Natural killer cell (primary cell): ENCODE results near the gene TBXT. TPM values are rescaled to one million over a fixed set of nuclear protein-coding genes. Genes with fewer than 3 reads are reported as not detected.

Experiments used
- ATAC-seq, 3 donors: fragments of 150-1000 bp in 2 of 3; fragments of 200-7000 bp in 1 of 3; cut with Tn5 transposase; 1 replicate in 1 of 3; 2 replicates in 2 of 3; pipeline ENCODE4 v1.10.0; 2021; ENCODE audit warnings: mild to moderate bottlenecking in 2 of 3, moderate library complexity in 2 of 3
- DNase-seq, 2 donors: peaks; one replicate each; pipeline versions ENCODE4 v3.0.0 to v3.0.0-alpha.2; 2013 to 2021; ENCODE audit warnings: mixed read lengths in 1 of 2
- H3K27ac ChIP-seq: one replicate; pipeline ENCODE4 v1.5.1; 2013; ENCODE audit warnings: mild to moderate bottlenecking, low read length
- H3K27me3 ChIP-seq: one replicate; pipeline ENCODE4 v1.6.1; 2013; ENCODE audit warnings: low read length; ENCODE audit not compliant: control insufficient read depth, insufficient read depth
- H3K36me3 ChIP-seq: one replicate; pipeline ENCODE4 v1.6.1; 2013; ENCODE audit warnings: low read length; ENCODE audit not compliant: control insufficient read depth, insufficient read depth
- H3K4me1 ChIP-seq: one replicate; pipeline ENCODE4 v1.6.1; 2013; ENCODE audit warnings: low read length; ENCODE audit not compliant: control insufficient read depth, insufficient read depth
- H3K4me3 ChIP-seq: one replicate; pipeline ENCODE4 v1.5.1; 2013; ENCODE audit warnings: low read length
- H3K9me3 ChIP-seq: one replicate; pipeline ENCODE4 v1.6.1; 2013; ENCODE audit warnings: low read length; ENCODE audit not compliant: control insufficient read depth, insufficient read depth
- H3K27ac Mint-ChIP-seq, 2 donors: one replicate each; pipeline ENCODE4 v1.8.0; 2022; ENCODE audit warnings: mild to moderate bottlenecking in 2 of 2, mixed read lengths in 2 of 2, moderate library complexity in 1 of 2
- H3K27me3 Mint-ChIP-seq, 2 donors: one replicate each; pipeline ENCODE4 v1.8.0; 2022; ENCODE audit warnings: low read depth in 2 of 2, mixed read lengths in 2 of 2
- H3K36me3 Mint-ChIP-seq: one replicate; pipeline ENCODE4 v1.8.0; 2022; ENCODE audit warnings: mixed read lengths
- H3K4me1 Mint-ChIP-seq, 2 donors: one replicate each; pipeline ENCODE4 v1.8.0; 2022; ENCODE audit warnings: mixed read lengths in 2 of 2
- H3K4me3 Mint-ChIP-seq: one replicate; pipeline ENCODE4 v1.8.0; 2022; ENCODE audit warnings: mild to moderate bottlenecking, moderate library complexity, mixed read lengths
- H3K9me3 Mint-ChIP-seq, 2 donors: one replicate each; pipeline ENCODE4 v1.8.0; 2022; ENCODE audit warnings: mixed read lengths in 2 of 2
- WGBS: methylation state at CpG from one replicate; pipeline ENCODE4 v1.1.7; 2013; ENCODE audit warnings: missing lambda C conversion rate; ENCODE audit not compliant: insufficient coverage; 5-methylcytosine and 5-hydroxymethylcytosine counted together
- intact Hi-C: fragments of 100-400 bp; cut with micrococcal nuclease; formaldehyde crosslinking; loops from one replicate; pipeline ENCODE4 v1.14.2; 2022
- total RNA-seq, 4 donors: library from RNA; stranded (reverse); fragments of 120-200 nt in 1 of 4; gene quantifications; one replicate each; pipeline versions ENCODE4 v1.2.3 to v1.2.4, GENCODE V29; 2013 to 2022
- TF ChIP-seq, protein P1 (sequence below): fragments of 200-600 bp; IDR thresholded peaks from one replicate; pipeline ENCODE4 v1.8.0; 2022; ENCODE audit warnings: antibody characterized with exemption

The TBXT gene
- total RNA-seq, 3 donors from 2014 or later (not counting 1 experiment from before 2014, with no cell fraction given), result not detected

DNA sequence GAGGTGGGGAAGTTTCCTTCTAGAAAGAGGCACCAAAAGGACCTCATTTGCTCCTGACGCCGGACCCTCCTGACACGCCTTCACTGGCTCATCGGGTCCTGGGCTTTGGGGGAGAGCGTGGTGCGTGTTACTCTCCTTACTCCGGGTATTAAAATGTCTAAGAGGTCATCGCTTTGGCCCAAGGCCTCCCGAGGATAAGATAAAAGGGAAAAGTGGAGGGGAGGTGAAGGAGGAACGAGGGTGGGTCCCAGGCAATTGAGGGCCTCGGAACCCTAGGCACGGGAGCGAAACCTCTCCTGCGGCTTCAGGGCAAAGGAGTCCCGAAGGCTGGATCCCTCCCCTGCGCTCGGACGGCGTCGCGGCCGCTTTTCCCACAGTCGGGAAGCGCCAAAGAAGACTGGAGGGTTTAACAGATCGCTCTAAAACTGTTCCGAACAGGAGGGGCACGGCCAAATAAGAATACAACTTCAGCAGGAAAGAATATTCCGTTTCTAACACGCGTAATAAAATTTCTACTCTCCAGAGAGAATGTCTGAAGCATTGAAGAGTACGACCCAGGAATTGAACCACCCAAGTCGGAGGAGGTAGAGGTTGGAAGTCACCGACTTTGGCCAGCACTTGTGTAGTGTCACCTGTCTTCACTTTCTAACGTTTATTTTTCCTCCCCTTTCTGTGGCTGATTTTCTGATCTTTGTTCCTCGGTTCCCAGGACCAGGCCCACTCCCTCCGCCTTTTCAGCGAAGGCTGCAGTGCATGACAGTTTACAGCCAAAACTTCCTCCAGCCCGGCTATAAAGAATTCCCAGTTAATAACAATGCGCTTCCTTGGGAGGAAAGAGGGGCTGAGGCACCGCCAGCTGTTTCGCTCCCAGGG is 2.1 kb upstream of the TBXT start:
- peaks cover 38 to 42% of the 10 kb centered on the region in 2 donors for H3K27me3 Mint-ChIP-seq
- no peak for ATAC-seq
- WGBS, result 35% methylated on average over 41 of the region's 41 CpGs
- H3K4me1 Mint-ChIP-seq, result peaks cover 7% of the 10 kb centered on the region in 2 donors
- no peak overlapping the region for H3K27ac Mint-ChIP-seq
- Histone ChIP-seq H3K27ac (no peak overlapping the region), H3K27me3 (peaks cover 33% of the 10 kb centered on the region), H3K4me3 (no peak overlapping the region), H3K4me1 (peaks cover 37% of the 10 kb centered on the region), H3K9me3 (no peaks in the 10 kb centered on the region), H3K36me3 (no peaks in the 10 kb centered on the region)
- no peaks in the 10 kb centered on the region for H3K9me3 Mint-ChIP-seq
- TF ChIP-seq, protein P1, sequence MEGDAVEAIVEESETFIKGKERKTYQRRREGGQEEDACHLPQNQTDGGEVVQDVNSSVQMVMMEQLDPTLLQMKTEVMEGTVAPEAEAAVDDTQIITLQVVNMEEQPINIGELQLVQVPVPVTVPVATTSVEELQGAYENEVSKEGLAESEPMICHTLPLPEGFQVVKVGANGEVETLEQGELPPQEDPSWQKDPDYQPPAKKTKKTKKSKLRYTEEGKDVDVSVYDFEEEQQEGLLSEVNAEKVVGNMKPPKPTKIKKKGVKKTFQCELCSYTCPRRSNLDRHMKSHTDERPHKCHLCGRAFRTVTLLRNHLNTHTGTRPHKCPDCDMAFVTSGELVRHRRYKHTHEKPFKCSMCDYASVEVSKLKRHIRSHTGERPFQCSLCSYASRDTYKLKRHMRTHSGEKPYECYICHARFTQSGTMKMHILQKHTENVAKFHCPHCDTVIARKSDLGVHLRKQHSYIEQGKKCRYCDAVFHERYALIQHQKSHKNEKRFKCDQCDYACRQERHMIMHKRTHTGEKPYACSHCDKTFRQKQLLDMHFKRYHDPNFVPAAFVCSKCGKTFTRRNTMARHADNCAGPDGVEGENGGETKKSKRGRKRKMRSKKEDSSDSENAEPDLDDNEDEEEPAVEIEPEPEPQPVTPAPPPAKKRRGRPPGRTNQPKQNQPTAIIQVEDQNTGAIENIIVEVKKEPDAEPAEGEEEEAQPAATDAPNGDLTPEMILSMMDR, result no peak
- intact Hi-C loops, result no loop called here
- no peak overlapping the region for H3K4me3 Mint-ChIP-seq
- DNase-seq, result no peak
- H3K36me3 Mint-ChIP-seq, result no peaks in the 10 kb centered on the region

DNA sequence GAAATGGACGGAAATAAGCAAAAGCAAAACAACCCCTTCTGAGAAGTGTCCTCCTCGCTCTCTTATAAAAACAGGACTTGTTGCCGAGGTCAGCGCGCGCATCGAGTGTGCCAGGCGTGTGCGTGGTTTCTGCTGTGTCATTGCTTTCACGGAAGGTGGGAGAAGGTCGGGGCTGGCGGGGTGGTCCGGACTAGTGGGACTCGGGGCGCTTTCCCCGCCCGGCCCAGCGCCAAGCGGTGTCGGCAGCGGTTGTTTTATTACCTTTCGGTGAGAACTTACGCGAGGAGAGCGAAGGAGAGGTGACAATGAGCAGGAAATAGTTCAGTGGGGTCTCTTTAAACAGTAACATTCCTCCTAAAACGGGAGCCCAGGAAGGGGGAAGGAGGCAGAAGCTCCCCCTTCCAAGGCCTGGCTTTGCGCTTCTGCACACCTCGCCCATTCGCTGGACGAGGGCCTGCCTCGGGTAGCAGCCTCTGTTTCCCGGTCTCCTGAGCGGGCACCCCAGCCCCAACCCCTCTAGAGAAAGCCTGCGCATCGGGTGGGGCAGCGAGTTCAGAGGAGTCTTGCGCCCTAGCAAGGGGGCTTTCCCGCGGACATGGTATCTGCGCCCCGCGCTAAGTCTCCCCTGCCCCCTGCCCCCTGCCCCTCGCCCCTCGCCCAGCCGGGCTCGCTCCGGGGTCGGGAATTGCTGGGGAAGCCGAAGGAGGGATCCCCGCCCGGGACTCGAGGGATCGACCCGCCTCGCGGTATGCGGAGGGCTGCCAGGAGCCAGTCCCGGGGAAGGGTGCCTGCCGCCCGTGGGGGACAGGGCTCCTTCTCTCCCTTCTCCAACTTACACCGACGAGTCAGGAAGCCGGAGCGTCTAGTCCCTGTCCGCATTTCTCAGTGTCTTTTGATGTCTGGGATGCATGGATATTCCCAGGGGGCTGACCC is 1.2 kb upstream of the TBXT start:
- intact Hi-C loops, result no loop called here
- H3K27ac ChIP-seq, result no peak overlapping the region
- no peaks in the 10 kb centered on the region for H3K36me3 ChIP-seq
- peak overlapping the region; percentile 20 for H3K4me3 ChIP-seq
- TF ChIP-seq, protein P1, result no peak
- no peak for DNase-seq
- H3K27me3 ChIP-seq, result peaks cover 33% of the 10 kb centered on the region
- H3K4me1 ChIP-seq, result peaks cover 33% of the 10 kb centered on the region
- peaks cover 7% of the 10 kb centered on the region in 2 donors for H3K4me1 Mint-ChIP-seq
- no peak for ATAC-seq
- H3K27me3 Mint-ChIP-seq, result peaks cover 44 to 51% of the 10 kb centered on the region in 2 donors
- no peaks in the 10 kb centered on the region for H3K9me3 ChIP-seq
- WGBS, result 5% methylated on average over 65 of the region's 65 CpGs
- peak overlapping the region; percentile 64 for H3K4me3 Mint-ChIP-seq
- no peaks in the 10 kb centered on the region for H3K36me3 Mint-ChIP-seq
- no peak overlapping the region for H3K27ac Mint-ChIP-seq
- H3K9me3 Mint-ChIP-seq, result no peaks in the 10 kb centered on the region

DNA sequence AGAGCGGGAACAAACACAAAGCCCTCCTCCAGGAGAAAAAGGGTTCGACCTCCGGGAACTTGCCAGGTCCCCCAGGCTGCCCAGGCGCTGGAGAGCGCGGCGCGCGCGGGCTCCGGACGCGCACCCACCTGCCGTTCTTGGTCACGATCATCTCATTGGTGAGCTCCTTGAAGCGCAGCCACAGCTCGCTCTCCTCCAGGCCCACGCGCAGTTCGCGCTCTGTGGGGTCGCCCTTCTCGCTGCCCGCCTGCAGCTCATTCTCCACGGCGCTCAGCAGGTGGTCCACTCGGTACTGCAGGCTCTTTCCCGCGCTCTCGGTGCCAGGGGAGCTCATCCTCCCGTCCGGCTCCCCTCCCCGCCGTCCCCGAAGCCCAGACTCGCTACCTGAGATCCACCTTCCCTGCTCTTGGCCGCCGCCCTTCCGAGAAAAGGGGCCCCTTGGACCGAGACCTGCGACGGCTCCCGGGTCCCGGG is 356 bp downstream of the TBXT start:
- Histone ChIP-seq H3K27me3 (peaks cover 31% of the 10 kb centered on the region), H3K4me1 (peaks cover 22% of the 10 kb centered on the region), H3K9me3 (no peaks in the 10 kb centered on the region), H3K36me3 (no peaks in the 10 kb centered on the region), H3K4me3 (no peak overlapping the region), H3K27ac (no peak overlapping the region)
- ATAC-seq, result no peak
- Mint-ChIP-seq H3K4me1 (peaks cover 7% of the 10 kb centered on the region in 2 donors), H3K4me3 (no peak overlapping the region), H3K36me3 (no peaks in the 10 kb centered on the region), H3K27me3 (peaks cover 54 to 62% of the 10 kb centered on the region in 2 donors), H3K9me3 (no peaks in the 10 kb centered on the region), H3K27ac (no peak overlapping the region)
- intact Hi-C loops, result no loop called here
- TF ChIP-seq, protein P1, result no peak
- DNase-seq, result no peak
- WGBS, result 4% methylated on average over 44 of the region's 44 CpGs
